ENCODE measurements around the gene MCC.

Gene MCC

GRCh38 chr5:113040672-113041260 lies 447.5 kb downstream of the MCC start:
- no peak for DNase-seq

- DNase-seq, result no peak
Observed at GRCh38 chr5:113039934-113040285, 448.3 kb downstream of the MCC start.

GRCh38 chr5:113039229-113039933 lies 448.9 kb downstream of the MCC start:
- DNase-seq, result no peak

GRCh38 chr5:113038714-113039113 lies 449.5 kb downstream of the MCC start:
- DNase-seq, result no peak

- DNase-seq, result no peak
Observed at GRCh38 chr5:113038136-113038535, 450.1 kb downstream of the MCC start.

- no peak for DNase-seq
Observed at GRCh38 chr5:113036826-113037225, 451.4 kb downstream of the MCC start.

GRCh38 chr5:113036321-113036720 lies 451.9 kb downstream of the MCC start:
- DNase-seq, result no peak

GRCh38 chr5:113035096-113035495 lies 453.2 kb downstream of the MCC start:
- no peak for DNase-seq

GRCh38 chr5:113034182-113034773 lies 454.0 kb downstream of the MCC start:
- no peak for DNase-seq

- DNase-seq, result no peak
Observed at GRCh38 chr5:113031557-113031956, 456.7 kb downstream of the MCC start.

- DNase-seq, result no peak
Observed at GRCh38 chr5:113031104-113031503, 457.1 kb downstream of the MCC start.

GRCh38 chr5:113029614-113030013 lies 458.6 kb downstream of the MCC start:
- no peak for DNase-seq

- DNase-seq, result no peak
Observed at GRCh38 chr5:113027431-113027830, 460.8 kb downstream of the MCC start.

- no peak for DNase-seq
Observed at GRCh38 chr5:113027015-113027414, 461.2 kb downstream of the MCC start.

GRCh38 chr5:113026211-113026610 lies 462.0 kb downstream of the MCC start:
- DNase-seq, result no peak

- no peak for DNase-seq
Observed at GRCh38 chr5:113025596-113025995, 462.7 kb downstream of the MCC start.

- no peak for DNase-seq
Observed at GRCh38 chr5:113024076-113024697, 464.1 kb downstream of the MCC start.

GRCh38 chr5:113022661-113023060 lies 465.6 kb downstream of the MCC start:
- peak; percentile 56 for DNase-seq

- no peak for DNase-seq
Observed at GRCh38 chr5:113020461-113021273, 467.6 kb downstream of the MCC start.

- DNase-seq, result no peak
Observed at GRCh38 chr5:113017881-113018635, 470.2 kb downstream of the MCC start.

- DNase-seq, result no peak
Observed at GRCh38 chr5:113005454-113005853, 482.8 kb downstream of the MCC start.

- DNase-seq, result no peak
Observed at GRCh38 chr5:113003763-113004162, 484.5 kb downstream of the MCC start.
